SIG-M5 treated with dmso at 0.1 percent for 504 hours (cell line): ENCODE measurements around the gene LPCAT1.
"Not testable (repeated sequence)": the region's sequence is repeated elsewhere in the genome, so short reads cannot be mapped to it uniquely, and the experiment has no call there.

ENCODE experiments used
- DNase-seq: peaks from one replicate; lab custom pipeline; 2025; ENCODE audit not compliant: unreplicated experiment; lab: John Stamatoyannopoulos, UW

Gene LPCAT1

GRCh38 chr5:1541702-1542400, 18.1 kb upstream of the LPCAT1 start:
- DNase-seq: no peak

- no peak for DNase-seq
Measured at GRCh38 chr5:1540831-1541701, 17.3 kb upstream of the LPCAT1 start.

- no peak for DNase-seq
Measured at GRCh38 chr5:1540166-1540565, 16.4 kb upstream of the LPCAT1 start.

- not testable (repeated sequence) for DNase-seq
Measured at GRCh38 chr5:1539393-1540161, 15.8 kb upstream of the LPCAT1 start.

- DNase-seq: no peak
Measured at GRCh38 chr5:1538741-1539392, 15.1 kb upstream of the LPCAT1 start.

GRCh38 chr5:1538276-1538675, 14.5 kb upstream of the LPCAT1 start:
- DNase-seq: no peak

GRCh38 chr5:1537603-1538154, 13.9 kb upstream of the LPCAT1 start:
- no peak for DNase-seq

GRCh38 chr5:1536871-1537602, 13.3 kb upstream of the LPCAT1 start:
- no peak for DNase-seq

- no peak for DNase-seq
Measured at GRCh38 chr5:1536322-1536845, 12.6 kb upstream of the LPCAT1 start.

- no peak for DNase-seq
Measured at GRCh38 chr5:1535646-1536045, 11.9 kb upstream of the LPCAT1 start.

- no peak for DNase-seq
Measured at GRCh38 chr5:1532384-1532783, 8.6 kb upstream of the LPCAT1 start.

- no peak for DNase-seq
Measured at GRCh38 chr5:1529498-1529897, 5.7 kb upstream of the LPCAT1 start.

GRCh38 chr5:1527533-1528205, 3.9 kb upstream of the LPCAT1 start:
- DNase-seq: no peak

GRCh38 chr5:1526681-1527131, 2.9 kb upstream of the LPCAT1 start:
- no peak for DNase-seq

- DNase-seq: no peak
Measured at GRCh38 chr5:1526190-1526631, 2.5 kb upstream of the LPCAT1 start.

- no peak for DNase-seq
Measured at GRCh38 chr5:1525624-1526189, 1.9 kb upstream of the LPCAT1 start.

- no peak for DNase-seq
Measured at GRCh38 chr5:1524799-1525623, 1.3 kb upstream of the LPCAT1 start.

GRCh38 chr5:1524481-1524798, 680 bp upstream of the LPCAT1 start:
- no peak for DNase-seq
